SK-N-SH treated with all-trans-retinoic acid at 6 μM for 48 hours (cell line): Measurements from ENCODE around the gene TGFBRAP1.

Experiments
- ATAC-seq: fragments of 200-7000 bp; cut with Tn5 transposase; 3 replicates; pipeline ENCODE4 v1.9.1; 2020; ENCODE audit warnings: mild to moderate bottlenecking, moderate library complexity
- ARNTL ChIP-seq: fragments of 450-650 bp; formaldehyde crosslinking; IDR thresholded peaks from 2 replicates; pipeline ENCODE4 v1.5.0; 2020; ENCODE audit warnings: low read depth, mild to moderate bottlenecking, moderate library complexity, borderline replicate concordance
- BACH2 ChIP-seq: fragments of 250-450 bp; sonication (Bioruptor Pico); IDR thresholded peaks from 2 replicates; pipeline ENCODE4 v1.9.0; 2021; ENCODE audit warnings: mild to moderate bottlenecking, borderline replicate concordance
- CREB5 ChIP-seq: fragments of 250-450 bp; sonication (Bioruptor Pico); IDR thresholded peaks from 2 replicates; pipeline ENCODE4 v1.5.1; 2020; ENCODE audit warnings: low read depth, mild to moderate bottlenecking, moderate library complexity
- ESRRG ChIP-seq: fragments of 250-450 bp; sonication (Bioruptor Pico); IDR thresholded peaks from 2 replicates; pipeline ENCODE4 v1.6.1; 2021; ENCODE audit warnings: mild to moderate bottlenecking
- GLIS3 ChIP-seq: fragments of 250-450 bp; sonication (Bioruptor Pico); IDR thresholded peaks from 2 replicates; pipeline ENCODE4 v1.5.0; 2020; ENCODE audit warnings: mild to moderate bottlenecking, moderate library complexity
- ISL1 ChIP-seq: fragments of 250-450 bp; sonication (Bioruptor Pico); IDR thresholded peaks from 2 replicates; pipeline ENCODE4 v2.1.2; 2022; ENCODE audit warnings: mild to moderate bottlenecking, moderate library complexity
- PATZ1 ChIP-seq: fragments of 250-450 bp; sonication (Bioruptor Pico); IDR thresholded peaks from 2 replicates; pipeline ENCODE4 v1.8.0; 2020; ENCODE audit warnings: mild to moderate bottlenecking, moderate library complexity, borderline replicate concordance
- POU6F1 ChIP-seq: fragments of 250-450 bp; sonication (Bioruptor Pico); IDR thresholded peaks from 2 replicates; pipeline ENCODE4 v1.8.0; 2021; ENCODE audit warnings: low read depth, mild to moderate bottlenecking, moderate library complexity, borderline replicate concordance
- PPARA ChIP-seq: fragments of 250-450 bp; sonication (Bioruptor Pico); IDR thresholded peaks from 2 replicates; pipeline ENCODE4 v1.5.0; 2020; ENCODE audit warnings: mild to moderate bottlenecking, borderline replicate concordance
- RARB ChIP-seq: fragments of 250-450 bp; sonication (Bioruptor Pico); IDR thresholded peaks from 2 replicates; pipeline ENCODE4 v1.8.0; 2021; ENCODE audit warnings: mild to moderate bottlenecking, moderate library complexity
- SNAI2 ChIP-seq: fragments of 250-450 bp; sonication (Bioruptor Pico); IDR thresholded peaks from 2 replicates; pipeline ENCODE4 v1.5.0; 2020; ENCODE audit warnings: mild to moderate bottlenecking, moderate library complexity
- TCF4 ChIP-seq: fragments of 250-450 bp; sonication (Bioruptor Pico); IDR thresholded peaks from 2 replicates; pipeline ENCODE4 v1.8.0; 2021; ENCODE audit warnings: mild to moderate bottlenecking, moderate library complexity, borderline replicate concordance
- TOX ChIP-seq: fragments of 250-450 bp; sonication (Bioruptor Pico); IDR thresholded peaks from 2 replicates; pipeline ENCODE4 v1.8.0; 2021; ENCODE audit warnings: mild to moderate bottlenecking, moderate library complexity, borderline replicate concordance
- TSHZ2 ChIP-seq: fragments of 250-450 bp; sonication (Bioruptor Pico); IDR thresholded peaks from 2 replicates; pipeline ENCODE4 v1.5.0; 2020; ENCODE audit warnings: mild to moderate bottlenecking, moderate library complexity
- ZC3H10 ChIP-seq: fragments of 250-450 bp; sonication (Bioruptor Pico); IDR thresholded peaks from 2 replicates; pipeline ENCODE4 v1.5.1; 2021; ENCODE audit warnings: mild to moderate bottlenecking, moderate library complexity
- ZFP30 ChIP-seq: fragments of 450-650 bp; formaldehyde crosslinking; IDR thresholded peaks from 2 replicates; pipeline ENCODE4 v1.5.0; 2022; ENCODE audit warnings: mild to moderate bottlenecking, moderate library complexity
- ZNF70 ChIP-seq: fragments of 450-650 bp; formaldehyde crosslinking; IDR thresholded peaks from 2 replicates; pipeline ENCODE4 v1.5.0; 2020; ENCODE audit warnings: mild to moderate bottlenecking, moderate library complexity
- ZNF8 ChIP-seq: fragments of 450-650 bp; formaldehyde crosslinking; IDR thresholded peaks from 2 replicates; pipeline ENCODE4 v1.5.0; 2020; ENCODE audit warnings: mild to moderate bottlenecking, moderate library complexity
- TF ChIP-seq, protein P1 (sequence below): fragments of 250-450 bp; sonication (Bioruptor Pico); IDR thresholded peaks from 2 replicates; pipeline ENCODE4 v1.5.1; 2021; ENCODE audit warnings: mild to moderate bottlenecking, moderate library complexity

TGFBRAP1 gene

GRCh38 chr2:105376010-105376409 is 46.5 kb upstream of the TGFBRAP1 start:
- no peak for TF ChIP-seq TSHZ2 (CRISPR knock-in tag)
- no peak for ATAC-seq

DNA sequence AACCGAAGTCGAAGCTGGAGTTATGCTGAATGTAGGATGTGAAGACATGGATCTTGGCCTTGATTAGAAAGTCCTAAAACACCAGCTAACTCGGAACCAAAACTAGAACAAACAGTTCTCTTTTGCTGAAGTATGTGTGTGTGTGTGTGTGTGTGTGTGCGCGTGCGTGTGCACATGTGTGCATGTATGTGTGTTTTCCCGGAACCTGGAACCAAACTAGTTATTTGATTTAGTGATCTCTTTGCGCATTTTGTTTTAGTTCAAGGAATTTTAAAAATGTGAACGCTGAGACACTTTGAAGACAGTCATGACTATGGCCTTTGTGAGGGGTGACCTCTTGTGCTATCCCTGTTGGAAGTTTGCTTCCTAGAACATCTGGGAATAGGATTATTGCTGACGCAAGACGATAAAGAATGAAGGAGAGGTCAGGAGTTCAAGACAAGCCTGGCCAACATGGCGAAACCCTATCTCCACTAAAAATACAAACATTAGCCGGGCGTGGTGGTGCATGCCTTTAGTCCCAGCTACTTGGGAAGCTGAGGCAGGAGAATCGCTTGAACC is 45.5 kb upstream of the TGFBRAP1 start:
- no peak for TF ChIP-seq TCF4
- no peak for TF ChIP-seq ZNF8 (CRISPR knock-in tag)
- TF ChIP-seq RARB (CRISPR knock-in tag): no peak
- TF ChIP-seq, all 23 proteins: peak for 0
- ATAC-seq: no peak

GRCh38 chr2:105373895-105374401 is 44.4 kb upstream of the TGFBRAP1 start:
- TF ChIP-seq ZC3H10 (CRISPR knock-in tag) (no peak), PPARA (CRISPR knock-in tag) (no peak), TSHZ2 (CRISPR knock-in tag) (no peak), CREB5 (CRISPR knock-in tag) (no peak), POU6F1 (CRISPR knock-in tag) (no peak), ZNF70 (CRISPR knock-in tag) (no peak), ISL1 (no peak), ESRRG (CRISPR knock-in tag) (no peak), ARNTL (CRISPR knock-in tag) (no peak), GLIS3 (CRISPR knock-in tag) (no peak), PATZ1 (CRISPR knock-in tag) (no peak), ZFP30 (CRISPR knock-in tag) (no peak), TCF4 (no peak), ZNF8 (CRISPR knock-in tag) (no peak), SNAI2 (CRISPR knock-in tag) (no peak), TOX (no peak), BACH2 (CRISPR knock-in tag) (no peak)
- TF ChIP-seq, protein P1, sequence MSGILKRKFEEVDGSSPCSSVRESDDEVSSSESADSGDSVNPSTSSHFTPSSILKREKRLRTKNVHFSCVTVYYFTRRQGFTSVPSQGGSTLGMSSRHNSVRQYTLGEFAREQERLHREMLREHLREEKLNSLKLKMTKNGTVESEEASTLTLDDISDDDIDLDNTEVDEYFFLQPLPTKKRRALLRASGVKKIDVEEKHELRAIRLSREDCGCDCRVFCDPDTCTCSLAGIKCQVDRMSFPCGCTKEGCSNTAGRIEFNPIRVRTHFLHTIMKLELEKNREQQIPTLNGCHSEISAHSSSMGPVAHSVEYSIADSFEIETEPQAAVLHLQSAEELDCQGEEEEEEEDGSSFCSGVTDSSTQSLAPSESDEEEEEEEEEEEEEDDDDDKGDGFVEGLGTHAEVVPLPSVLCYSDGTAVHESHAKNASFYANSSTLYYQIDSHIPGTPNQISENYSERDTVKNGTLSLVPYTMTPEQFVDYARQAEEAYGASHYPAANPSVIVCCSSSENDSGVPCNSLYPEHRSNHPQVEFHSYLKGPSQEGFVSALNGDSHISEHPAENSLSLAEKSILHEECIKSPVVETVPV (CRISPR knock-in tag): no peak
- ATAC-seq: no peak
